ENCODE data around the gene BPIFB2.

The BPIFB2 gene

DNA sequence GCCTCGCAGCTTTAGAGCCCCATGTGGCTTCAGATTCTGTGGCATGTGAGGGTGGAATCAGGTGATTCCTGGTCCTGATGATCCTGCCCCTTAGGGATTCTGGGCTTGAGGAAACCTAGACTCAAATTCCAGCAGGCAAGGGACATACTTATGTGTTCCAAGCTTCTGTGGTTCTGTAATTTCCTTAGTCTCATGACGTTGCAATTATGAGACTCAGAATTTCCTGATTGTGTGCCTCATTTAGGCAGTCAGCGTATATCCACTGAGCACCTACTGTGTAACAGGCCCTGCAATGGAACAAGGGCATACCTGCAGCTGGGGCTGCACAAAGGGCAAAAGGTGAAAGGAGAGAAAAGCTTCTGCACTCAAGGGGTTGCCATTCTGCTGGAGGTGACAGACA is 60.3 kb downstream of the BPIFB2 start:
- no peak for DNase-seq (ENCODE audit: low read depth in 3 of 3)

DNA sequence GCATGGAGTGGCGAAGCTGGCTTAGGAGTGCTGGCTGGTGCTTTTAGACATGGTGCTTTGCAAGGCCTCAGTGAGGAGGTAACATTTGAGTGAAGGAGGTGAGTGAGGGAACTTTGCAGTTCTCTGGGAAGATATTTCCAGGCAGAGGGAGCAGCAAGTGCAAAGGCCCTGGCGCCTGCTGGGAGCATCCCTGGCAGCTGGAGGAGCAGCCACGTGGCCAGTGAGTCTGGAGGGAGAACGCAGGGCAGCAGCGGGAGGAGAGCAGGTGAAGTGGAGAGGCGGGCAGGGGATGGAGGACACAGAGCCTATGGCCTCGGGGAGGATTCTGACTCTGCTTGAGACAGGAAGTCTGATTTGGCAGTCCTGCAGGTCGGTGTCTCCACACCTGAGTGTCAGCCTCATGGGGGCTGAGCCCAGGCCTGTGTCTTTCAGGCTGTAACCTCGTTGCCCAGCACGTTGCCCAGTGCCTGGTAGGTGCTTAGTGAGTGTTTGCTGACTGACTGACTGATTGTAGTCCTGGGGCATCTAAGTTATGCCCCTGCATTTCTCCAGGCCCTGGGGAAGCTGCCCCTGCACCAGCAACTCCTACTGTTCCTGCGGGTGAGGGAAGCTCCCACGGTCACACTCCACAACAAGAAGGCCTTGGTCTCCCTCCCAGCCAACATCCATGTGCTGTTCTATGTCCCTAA is 60.9 kb downstream of the BPIFB2 start:
- DNase-seq (ENCODE audit: low read depth in 3 of 3): no peak

- DNase-seq (ENCODE audit: low read depth in 3 of 3): no peak
Measured at GRCh38 chr20:33069673-33070072, 62.2 kb downstream of the BPIFB2 start.

DNA sequence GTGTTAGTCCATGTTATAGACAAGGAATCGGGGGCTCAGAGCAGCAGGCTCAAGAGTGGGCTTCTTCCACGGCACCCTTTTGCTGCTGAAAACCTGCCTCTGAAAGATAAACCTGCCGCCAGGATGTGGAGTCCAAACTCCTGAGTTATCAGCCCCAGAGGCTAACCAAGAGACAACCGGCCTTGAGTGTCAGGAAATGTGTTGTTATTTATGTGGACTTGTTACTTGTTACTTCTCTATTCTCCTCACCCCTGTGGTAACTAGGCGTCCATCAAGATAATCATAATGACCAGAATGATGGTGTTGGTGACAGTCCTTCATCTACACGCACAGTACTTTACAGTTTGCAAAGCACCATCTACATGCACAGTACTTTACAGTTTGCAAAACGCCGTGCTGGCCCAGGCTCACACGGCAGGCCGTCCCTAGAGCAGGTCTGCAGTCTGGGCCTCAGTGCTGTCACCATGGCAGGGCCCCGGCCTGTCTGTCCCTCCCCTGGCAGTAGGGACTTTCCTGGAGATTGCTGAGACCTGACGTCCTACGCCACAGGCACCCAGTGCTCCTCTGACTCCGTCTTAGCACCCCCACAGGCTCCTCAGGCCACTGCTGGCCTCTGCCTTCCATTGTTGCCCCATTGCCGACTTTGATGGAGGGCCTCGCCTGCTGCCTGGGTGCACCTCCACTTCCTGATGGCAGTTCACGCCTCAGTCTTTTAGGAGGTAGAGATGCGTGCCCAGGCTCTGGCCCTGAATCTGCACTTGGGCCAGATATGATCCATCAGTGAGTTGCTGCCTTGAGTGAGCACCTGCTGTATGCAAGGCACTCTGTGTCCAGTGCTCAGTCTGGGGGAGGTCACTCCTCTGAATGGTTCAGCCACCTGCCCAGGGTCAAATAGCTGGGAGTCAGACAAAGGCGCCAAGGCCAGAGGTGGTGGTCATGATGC is 62.9 kb downstream of the BPIFB2 start:
- DNase-seq (ENCODE audit: low read depth in 3 of 3): no peak

- DNase-seq (ENCODE audit: low read depth in 3 of 3): no peak
Measured at GRCh38 chr20:33071198-33071597, 63.7 kb downstream of the BPIFB2 start.

GRCh38 chr20:33072362-33072761 is 64.9 kb downstream of the BPIFB2 start:
- DNase-seq (ENCODE audit: low read depth in 3 of 3): no peak

DNA sequence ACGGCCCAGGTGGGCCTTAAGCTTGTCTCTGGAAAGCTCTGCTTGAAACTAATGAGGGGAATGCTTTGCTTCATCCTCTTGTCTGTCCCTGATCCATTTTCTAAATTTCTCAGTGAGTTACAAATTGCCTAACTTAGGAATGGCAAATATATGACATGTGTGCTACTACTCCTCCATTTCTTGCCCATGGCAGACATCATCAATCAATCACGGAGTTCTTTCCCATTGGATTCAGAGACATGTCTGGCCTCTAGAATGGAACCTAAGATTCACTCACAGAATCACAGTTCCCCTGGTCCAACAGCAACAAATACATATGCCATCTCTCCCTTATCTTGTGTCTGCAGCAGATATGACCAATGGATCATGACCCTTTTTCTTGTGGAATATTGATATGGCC is 65.3 kb downstream of the BPIFB2 start:
- DNase-seq (ENCODE audit: low read depth in 3 of 3): no peak
